GM23338 (cell line): ENCODE results near the gene RNLS. TPM values are rescaled to one million over a fixed set of nuclear protein-coding genes. Genes with fewer than 3 reads are reported as not detected.

Experiments
- ATAC-seq: fragments of 200-7000 bp; cut with Tn5 transposase; 3 replicates; pipeline ENCODE4 v1.9.1; 2020
- DNase-seq: peaks from one replicate; pipeline ENCODE4 v3.0.0-alpha.2; 2015; ENCODE audit warnings: low spot score
- H2AFZ ChIP-seq: fragments of 200-600 bp; sonication (generic); 2 replicates; pipeline ENCODE4 v1.8.0; 2016; ENCODE audit warnings: antibody characterized with exemption, mild to moderate bottlenecking, moderate library complexity
- H3F3A ChIP-seq: fragments of 200-600 bp; sonication (generic); replicated peaks from 2 replicates; pipeline ENCODE4 v1.8.0; 2017; ENCODE audit warnings: antibody characterized with exemption, mixed run types, low read depth
- H3K27ac ChIP-seq: fragments of 200-600 bp; sonication (generic); 2 replicates; pipeline ENCODE4 v1.6.1; 2016; ENCODE audit warnings: low read depth
- H3K27me3 ChIP-seq: fragments of 200-600 bp; sonication (generic); 2 replicates; pipeline ENCODE4 v1.8.0; 2016; ENCODE audit warnings: mild to moderate bottlenecking, mixed run types, moderate library complexity; ENCODE audit not compliant: insufficient read depth
- H3K36me3 ChIP-seq: fragments of 200-600 bp; sonication (generic); 2 replicates; pipeline ENCODE4 v1.8.0; 2016; ENCODE audit warnings: mild to moderate bottlenecking; ENCODE audit not compliant: insufficient read depth
- H3K4me1 ChIP-seq: fragments of 200-600 bp; sonication (generic); 2 replicates; pipeline ENCODE4 v1.8.0; 2016; ENCODE audit warnings: mild to moderate bottlenecking, moderate library complexity; ENCODE audit not compliant: insufficient read depth
- H3K4me2 ChIP-seq: fragments of 200-600 bp; sonication (generic); 2 replicates; pipeline ENCODE4 v1.7.1; 2017; ENCODE audit warnings: mixed run types
- H3K4me3 ChIP-seq: fragments of 200-600 bp; sonication (generic); 2 replicates; pipeline ENCODE4 v1.6.1; 2016; ENCODE audit warnings: mixed run types
- H3K79me2 ChIP-seq: fragments of 200-600 bp; sonication (generic); replicated peaks from 2 replicates; pipeline ENCODE4 v1.8.0; 2017; ENCODE audit warnings: mild to moderate bottlenecking; ENCODE audit not compliant: insufficient read depth
- H3K9me2 ChIP-seq: fragments of 200-600 bp; sonication (generic); 2 replicates; pipeline ENCODE4 v1.8.0; 2017; ENCODE audit not compliant: insufficient read depth
- H4K20me1 ChIP-seq: fragments of 200-600 bp; sonication (generic); replicated peaks from 2 replicates; pipeline ENCODE4 v1.8.0; 2017; ENCODE audit warnings: mild to moderate bottlenecking; ENCODE audit not compliant: insufficient read depth
- H3K27ac Mint-ChIP-seq: 2 replicates; pipeline ENCODE4 v1.8.0; 2020; ENCODE audit warnings: inconsistent platforms, mild to moderate bottlenecking, moderate library complexity, mixed read lengths
- H3K27me3 Mint-ChIP-seq: 3 replicates; pipeline ENCODE4 v1.8.0; 2022; ENCODE audit warnings: low read depth, mild to moderate bottlenecking, moderate library complexity, mixed read lengths, inconsistent platforms; ENCODE audit not compliant: insufficient read depth, poor library complexity
- H3K36me3 Mint-ChIP-seq: 3 replicates; pipeline ENCODE4 v1.8.0; 2021; ENCODE audit warnings: low read depth, mild to moderate bottlenecking, inconsistent platforms, moderate library complexity, mixed read lengths
- H3K4me1 Mint-ChIP-seq: 3 replicates; pipeline ENCODE4 v1.8.0; 2020; ENCODE audit warnings: mild to moderate bottlenecking, inconsistent platforms, mixed read lengths
- H3K4me3 Mint-ChIP-seq: 3 replicates; pipeline ENCODE4 v1.8.0; 2021; ENCODE audit warnings: moderate library complexity, mild to moderate bottlenecking, inconsistent platforms, mixed read lengths
- H3K9me3 Mint-ChIP-seq: 3 replicates; pipeline ENCODE4 v1.8.0; 2020; ENCODE audit warnings: moderate library complexity, mild to moderate bottlenecking, inconsistent platforms, mixed read lengths
- CREB1 ChIP-seq: fragments of 250-450 bp; sonication (Bioruptor Pico); IDR thresholded peaks from 2 replicates; pipeline ENCODE4 v1.5.0; 2020; ENCODE audit warnings: low read depth, mild to moderate bottlenecking, moderate library complexity
- EZH2 ChIP-seq: fragments of 200-600 bp; sonication (generic); IDR thresholded peaks from one replicate; pipeline ENCODE4 v1.8.0; 2017; ENCODE audit warnings: antibody characterized with exemption, mild to moderate bottlenecking, low read depth; ENCODE audit not compliant: unreplicated experiment
- NANOG ChIP-seq: IDR thresholded peaks from 2 replicates; pipeline ENCODE4 v1.6.1; 2016; ENCODE audit warnings: antibody characterized with exemption, borderline replicate concordance
- POLR2AphosphoS5 ChIP-seq: IDR thresholded peaks from 2 replicates; pipeline ENCODE4 v1.6.1; 2016; ENCODE audit warnings: antibody characterized with exemption, low read depth
- STAT1 ChIP-seq: IDR thresholded peaks from one replicate; pipeline ENCODE4 v1.6.1; 2016; ENCODE audit warnings: antibody characterized with exemption; ENCODE audit not compliant: unreplicated experiment
- ZNF114 ChIP-seq: fragments of 250-450 bp; sonication (Bioruptor Pico); IDR thresholded peaks from 2 replicates; pipeline ENCODE4 v1.5.0; 2020; ENCODE audit warnings: mild to moderate bottlenecking, moderate library complexity
- ZNF331 ChIP-seq: fragments of 250-450 bp; sonication (Bioruptor Pico); IDR thresholded peaks from 2 replicates; pipeline ENCODE4 v1.5.0; 2020; ENCODE audit warnings: low read depth, mild to moderate bottlenecking, moderate library complexity
- ZNF462 ChIP-seq: fragments of 250-450 bp; sonication (Bioruptor Pico); IDR thresholded peaks from 2 replicates; pipeline ENCODE4 v1.5.0; 2020; ENCODE audit warnings: mild to moderate bottlenecking, moderate library complexity
- polyA plus RNA-seq: library from polyadenylated mRNA; unstranded; fragments of >200 nt; fragmentation: Nextera tagmentation; extraction: Ambion mirVana; gene quantifications from 2 replicates; pipeline ENCODE4 v1.2.1, GENCODE V29; 2016
- total RNA-seq: library from RNA; depleted of rRNA; stranded (reverse); fragments of >200 nt; shearing (Covaris generic); gene quantifications from 2 replicates; pipeline ENCODE4 v1.2.3, GENCODE V29; 2014
- TF ChIP-seq, protein P1 (sequence below): IDR thresholded peaks from one replicate; pipeline ENCODE4 v1.6.1; 2018; ENCODE audit warnings: antibody characterized with exemption; ENCODE audit not compliant: unreplicated experiment

RNLS gene
- total and polyA plus RNA-seq, 2 experiments from 2014 or later = 8.8 to 15.2 TPM

GRCh38 chr10:88531392-88532052 is 51.6 kb downstream of the RNLS start (continued):
- TF ChIP-seq, protein P1, sequence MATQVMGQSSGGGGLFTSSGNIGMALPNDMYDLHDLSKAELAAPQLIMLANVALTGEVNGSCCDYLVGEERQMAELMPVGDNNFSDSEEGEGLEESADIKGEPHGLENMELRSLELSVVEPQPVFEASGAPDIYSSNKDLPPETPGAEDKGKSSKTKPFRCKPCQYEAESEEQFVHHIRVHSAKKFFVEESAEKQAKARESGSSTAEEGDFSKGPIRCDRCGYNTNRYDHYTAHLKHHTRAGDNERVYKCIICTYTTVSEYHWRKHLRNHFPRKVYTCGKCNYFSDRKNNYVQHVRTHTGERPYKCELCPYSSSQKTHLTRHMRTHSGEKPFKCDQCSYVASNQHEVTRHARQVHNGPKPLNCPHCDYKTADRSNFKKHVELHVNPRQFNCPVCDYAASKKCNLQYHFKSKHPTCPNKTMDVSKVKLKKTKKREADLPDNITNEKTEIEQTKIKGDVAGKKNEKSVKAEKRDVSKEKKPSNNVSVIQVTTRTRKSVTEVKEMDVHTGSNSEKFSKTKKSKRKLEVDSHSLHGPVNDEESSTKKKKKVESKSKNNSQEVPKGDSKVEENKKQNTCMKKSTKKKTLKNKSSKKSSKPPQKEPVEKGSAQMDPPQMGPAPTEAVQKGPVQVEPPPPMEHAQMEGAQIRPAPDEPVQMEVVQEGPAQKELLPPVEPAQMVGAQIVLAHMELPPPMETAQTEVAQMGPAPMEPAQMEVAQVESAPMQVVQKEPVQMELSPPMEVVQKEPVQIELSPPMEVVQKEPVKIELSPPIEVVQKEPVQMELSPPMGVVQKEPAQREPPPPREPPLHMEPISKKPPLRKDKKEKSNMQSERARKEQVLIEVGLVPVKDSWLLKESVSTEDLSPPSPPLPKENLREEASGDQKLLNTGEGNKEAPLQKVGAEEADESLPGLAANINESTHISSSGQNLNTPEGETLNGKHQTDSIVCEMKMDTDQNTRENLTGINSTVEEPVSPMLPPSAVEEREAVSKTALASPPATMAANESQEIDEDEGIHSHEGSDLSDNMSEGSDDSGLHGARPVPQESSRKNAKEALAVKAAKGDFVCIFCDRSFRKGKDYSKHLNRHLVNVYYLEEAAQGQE = no peak
- TF ChIP-seq EZH2 = no peak
- no peak for TF ChIP-seq NANOG

DNA sequence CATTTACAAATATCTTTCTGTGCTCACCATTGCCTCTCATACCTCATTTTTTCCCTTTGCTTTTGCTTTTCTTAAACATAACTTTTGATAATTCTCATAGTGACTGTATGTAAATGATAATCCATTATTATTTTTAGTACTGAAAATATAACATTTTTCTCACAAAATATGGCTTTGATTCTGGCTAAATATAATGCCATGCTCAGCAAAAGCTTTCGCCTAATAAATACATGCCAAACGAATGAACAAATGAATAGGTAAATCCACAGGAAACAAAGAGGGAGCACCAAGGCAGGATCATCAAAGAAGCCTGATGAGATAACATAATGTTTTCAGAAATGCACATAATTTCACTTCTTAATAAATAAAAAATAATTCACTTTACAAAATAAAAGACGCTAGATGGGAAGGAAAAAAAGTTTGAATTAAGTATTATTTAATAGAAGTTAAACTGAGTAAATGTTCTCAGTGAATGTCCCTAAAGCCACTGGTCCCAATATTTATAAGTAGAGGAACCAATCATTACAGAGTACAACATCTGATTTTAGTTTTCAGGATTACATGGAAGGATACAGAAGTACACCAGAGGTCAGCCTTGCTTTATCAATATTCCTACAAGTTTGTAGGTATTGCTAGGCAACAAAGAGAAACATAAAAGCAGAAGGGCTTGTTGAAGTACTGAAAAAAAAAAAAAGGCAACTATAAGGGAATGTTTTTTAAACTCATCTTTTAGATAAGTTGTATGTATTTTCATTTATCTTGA is 52.3 kb downstream of the RNLS start:
- Mint-ChIP-seq H3K4me3 (no peak overlapping the region), H3K27ac (no peak overlapping the region), H3K27me3 (no peaks in the 10 kb centered on the region), H3K36me3 (no peaks in the 10 kb centered on the region), H3K9me3 (no peaks in the 10 kb centered on the region), H3K4me1 (peaks cover 36% of the 10 kb centered on the region)
- no peak overlapping the region for H2AFZ ChIP-seq
- ATAC-seq (no peak), DNase-seq (no peak)
- H4K20me1 ChIP-seq = no peaks in the 10 kb centered on the region
- H3K4me3 ChIP-seq = no peak overlapping the region
- no peaks in the 10 kb centered on the region for H3K9me2 ChIP-seq
- no peaks in the 10 kb centered on the region for H3K79me2 ChIP-seq
- H3K36me3 ChIP-seq = no peaks in the 10 kb centered on the region
- H3F3A ChIP-seq = no peaks in the 10 kb centered on the region
- no peak overlapping the region for H3K4me2 ChIP-seq
- H3K27ac ChIP-seq = no peak overlapping the region
- H3K4me1 ChIP-seq = peaks cover 9% of the 10 kb centered on the region
- no peaks in the 10 kb centered on the region for H3K27me3 ChIP-seq
- TF ChIP-seq, protein P1 = no peak
- TF ChIP-seq ZNF462 (CRISPR knock-in tag) = no peak
- no peak for TF ChIP-seq ZNF114
- no peak for TF ChIP-seq ZNF331
- no peak for TF ChIP-seq NANOG
- no peak for TF ChIP-seq STAT1
- TF ChIP-seq CREB1 (CRISPR knock-in tag) = no peak
- TF ChIP-seq POLR2AphosphoS5 = no peak
